HEK293 (cell line): ENCODE measurements around the gene NXN.

ENCODE experiments used
- CTCF ChIP-seq: fragments of 450-650 bp; formaldehyde crosslinking; IDR thresholded peaks from 2 replicates; pipeline ENCODE4 v1.5.1; 2016; ENCODE audit warnings: missing biosample characterization, missing genetic modification characterization
- MEIS1 ChIP-seq: sonication (generic); formaldehyde crosslinking; IDR thresholded peaks from 2 replicates; pipeline ENCODE4 v1.8.1; 2022; ENCODE audit warnings: missing genetic modification reagents, mild to moderate bottlenecking, borderline replicate concordance
- PATZ1 ChIP-seq: fragments of 450-650 bp; formaldehyde crosslinking; IDR thresholded peaks from 2 replicates; pipeline ENCODE4 v1.5.1; 2016; ENCODE audit warnings: missing biosample characterization, missing genetic modification characterization
- PRDM6 ChIP-seq: fragments of 450-650 bp; formaldehyde crosslinking; IDR thresholded peaks from 2 replicates; pipeline ENCODE4 v1.5.1; 2017; ENCODE audit warnings: missing biosample characterization, missing genetic modification characterization
- RBAK ChIP-seq: fragments of 450-650 bp; formaldehyde crosslinking; IDR thresholded peaks from 2 replicates; pipeline ENCODE4 v1.5.1; 2016; ENCODE audit warnings: missing biosample characterization, missing genetic modification characterization
- ZBTB1 ChIP-seq: fragments of 450-650 bp; formaldehyde crosslinking; IDR thresholded peaks from 2 replicates; pipeline ENCODE4 v1.5.1; 2016; ENCODE audit warnings: missing biosample characterization, missing genetic modification characterization
- ZBTB6 ChIP-seq: fragments of 450-650 bp; formaldehyde crosslinking; IDR thresholded peaks from 2 replicates; pipeline ENCODE4 v1.5.1; 2017; ENCODE audit warnings: missing biosample characterization, missing genetic modification characterization
- ZBTB7A ChIP-seq: fragments of 450-650 bp; formaldehyde crosslinking; IDR thresholded peaks from 2 replicates; pipeline ENCODE4 v1.5.1; 2016; ENCODE audit warnings: low read depth, missing biosample characterization, missing genetic modification characterization
- ZFP3 ChIP-seq: fragments of 450-650 bp; formaldehyde crosslinking; IDR thresholded peaks from 2 replicates; pipeline ENCODE4 v1.5.1; 2016; ENCODE audit warnings: low read depth, missing biosample characterization, missing genetic modification characterization
- ZNF114 ChIP-seq: fragments of 450-650 bp; formaldehyde crosslinking; IDR thresholded peaks from 2 replicates; pipeline ENCODE4 v1.5.0; 2017; ENCODE audit warnings: missing biosample characterization, missing genetic modification characterization
- ZNF121 ChIP-seq: fragments of 450-650 bp; formaldehyde crosslinking; IDR thresholded peaks from 2 replicates; pipeline ENCODE4 v1.5.1; 2016; ENCODE audit warnings: missing biosample characterization, missing genetic modification characterization
- ZNF549 ChIP-seq: fragments of 450-650 bp; IDR thresholded peaks from 2 replicates; pipeline ENCODE4 v1.5.1; 2018; ENCODE audit warnings: missing biosample characterization, missing genetic modification characterization, mild to moderate bottlenecking, inconsistent platforms, moderate library complexity

GRCh38 chr17:896953-897661 lies 82.5 kb downstream of the NXN start:
- TF ChIP-seq CTCF (tag by site-specific recombination) (no peak), RBAK (tag by site-specific recombination) (no peak), ZNF549 (tag by site-specific recombination) (no peak), ZNF114 (no peak), ZFP3 (tag by site-specific recombination) (no peak), ZNF121 (tag by site-specific recombination) (no peak), MEIS1 (CRISPR knock-in tag) (no peak), PRDM6 (tag by site-specific recombination) (no peak), PATZ1 (no peak), ZBTB6 (no peak), ZBTB7A (no peak), ZBTB1 (tag by site-specific recombination) (no peak)
